H1 (cell line): ENCODE measurements around the gene TNFRSF6B. TPM values are rescaled to one million over a fixed set of nuclear protein-coding genes. Genes with fewer than 3 reads are reported as not detected.

Source experiments
- CTCF ChIA-PET: fragments of 300-600 bp; sonication (Branson Sonifier 250); formaldehyde crosslinking; loops from one replicate; lab custom pipeline; 2021; ENCODE audit not compliant: partially characterized antibody; lab: Charles Lee
- POLR2A ChIA-PET: fragments of 300-600 bp; sonication (Branson Sonifier 250); formaldehyde crosslinking; loops from one replicate; lab custom pipeline; 2021; ENCODE audit warnings: inconsistent platforms; ENCODE audit not compliant: partially characterized antibody; lab: Charles Lee
- DNase-seq, 2 experiments: peaks; one replicate each; pipeline versions ENCODE4 v3.0.0 to v3.0.0-alpha.2; 2010 to 2022; ENCODE audit warnings: low spot score in 2 of 2, low read depth in 1 of 2, mixed read lengths in 1 of 2
- FAIRE-seq: peaks from 2 replicates; lab custom pipeline; 2011; peaks lifted over from hg19 to GRCh38; lab: Jason Lieb, UNC
- H2AFZ ChIP-seq: 2 replicates; pipeline ENCODE4 v1.8.1; 2012; ENCODE audit warnings: low read length, inconsistent platforms
- H2AK5ac ChIP-seq: 2 replicates; pipeline ENCODE4 v1.6.1; 2013; ENCODE audit warnings: low read depth, low read length
- H2BK120ac ChIP-seq: replicated peaks from 2 replicates; pipeline ENCODE3; 2013; ENCODE audit warnings: low read depth, low read length, inconsistent platforms
- H2BK12ac ChIP-seq: 2 replicates; pipeline ENCODE4 v1.6.1; 2013; ENCODE audit warnings: low read depth, low read length
- H2BK15ac ChIP-seq: 2 replicates; pipeline ENCODE4 v1.6.1; 2013; ENCODE audit warnings: low read length
- H2BK20ac ChIP-seq: 2 replicates; pipeline ENCODE4 v1.6.1; 2013; ENCODE audit warnings: low read length
- H2BK5ac ChIP-seq: 2 replicates; pipeline ENCODE4 v1.6.1; 2013; ENCODE audit warnings: low read depth, low read length
- H3K14ac ChIP-seq: 2 replicates; pipeline ENCODE4 v1.6.1; 2013; ENCODE audit warnings: inconsistent platforms; ENCODE audit not compliant: insufficient read length
- H3K18ac ChIP-seq: 2 replicates; pipeline ENCODE4 v1.6.1; 2013; ENCODE audit warnings: low read length; ENCODE audit errors: extremely low read depth
- H3K23ac ChIP-seq: 2 replicates; pipeline ENCODE4 v1.6.1; 2013; ENCODE audit warnings: inconsistent platforms; ENCODE audit not compliant: insufficient read length
- H3K23me2 ChIP-seq: 2 replicates; pipeline ENCODE4 v1.6.1; 2013; ENCODE audit warnings: low read depth, low read length
- H3K27ac ChIP-seq: 2 replicates; pipeline ENCODE4 v1.6.1; 2011; ENCODE audit warnings: low read depth, low read length, inconsistent platforms
- H3K27me3 ChIP-seq, 4 experiments: replicated peaks in 1 of 4; 1 replicate in 1 of 4; 2 replicates in 3 of 4; pipeline versions ENCODE4 v1.6.1 to v1.8.1; 2011 to 2013; ENCODE audit warnings: low read length in 3 of 4, mild to moderate bottlenecking in 3 of 4, inconsistent platforms in 2 of 4, mixed read lengths in 2 of 4, moderate library complexity in 1 of 4; ENCODE audit not compliant: control insufficient read depth in 3 of 4, insufficient read depth in 3 of 4; ENCODE audit errors: extremely low read depth in 1 of 4
- H3K36me3 ChIP-seq, 4 experiments: 2 replicates each; pipeline versions ENCODE4 v1.6.1 to v1.8.1; 2011 to 2013; ENCODE audit warnings: mild to moderate bottlenecking in 4 of 4, low read length in 3 of 4, moderate library complexity in 2 of 4, control low read depth in 1 of 4, inconsistent platforms in 1 of 4; ENCODE audit not compliant: insufficient read depth in 4 of 4, control insufficient read depth in 2 of 4
- H3K4ac ChIP-seq: replicated peaks from 2 replicates; pipeline ENCODE3; 2013; ENCODE audit warnings: low read length, low read depth, mixed read lengths, inconsistent platforms; ENCODE audit not compliant: insufficient read length
- H3K4me1 ChIP-seq, 4 experiments: replicated peaks in 1 of 4; 1 replicate in 1 of 4; 2 replicates in 3 of 4; pipeline versions ENCODE4 v1.6.1 to v1.8.1; 2011 to 2013; ENCODE audit warnings: low read length in 3 of 4, inconsistent platforms in 2 of 4, mixed read lengths in 1 of 4; ENCODE audit not compliant: insufficient read depth in 4 of 4, control insufficient read depth in 3 of 4
- H3K4me2 ChIP-seq, 2 experiments: 2 replicates each; pipeline versions ENCODE4 v1.6.1 to v1.8.1; 2011 to 2013; ENCODE audit warnings: low read depth in 2 of 2, low read length in 2 of 2, control low read depth in 1 of 2, inconsistent platforms in 1 of 2, mild to moderate bottlenecking in 1 of 2; ENCODE audit not compliant: insufficient read depth in 1 of 2
- H3K4me3 ChIP-seq, 4 experiments: fragments of 200-600, 300-600 bp in 1 of 4; sonication (generic), shearing (Covaris generic), sonication (Bioruptor Twin) in 1 of 4; 2 replicates each; pipeline versions ENCODE4 v1.5.1 to v1.8.1; 2011 to 2016; ENCODE audit warnings: low read length in 4 of 4, low read depth in 3 of 4, control low read depth in 2 of 4, inconsistent platforms in 2 of 4, mild to moderate bottlenecking in 2 of 4, mixed read lengths in 1 of 4, moderate library complexity in 1 of 4; ENCODE audit not compliant: insufficient read depth in 2 of 4; ENCODE audit errors: extremely low read depth in 1 of 4
- H3K56ac ChIP-seq: replicated peaks from 2 replicates; pipeline ENCODE3; 2013; ENCODE audit warnings: low read depth, mild to moderate bottlenecking, mixed read lengths, low read length, inconsistent platforms; ENCODE audit not compliant: insufficient read length
- H3K79me1 ChIP-seq: 2 replicates; pipeline ENCODE4 v1.6.1; 2013; ENCODE audit warnings: low read depth, low read length, control low read depth
- H3K79me2 ChIP-seq, 2 experiments: 2 replicates each; pipeline versions ENCODE4 v1.6.1 to v1.8.1; 2012 to 2013; ENCODE audit warnings: low read length in 2 of 2, mild to moderate bottlenecking in 2 of 2, inconsistent platforms in 1 of 2; ENCODE audit not compliant: insufficient read depth in 2 of 2, control insufficient read depth in 1 of 2
- H3K9ac ChIP-seq, 4 experiments: replicated peaks in 1 of 4; 1 replicate in 1 of 4; 2 replicates in 3 of 4; pipeline versions ENCODE4 v1.6.1 to v1.8.1; 2011 to 2013; ENCODE audit warnings: low read depth in 3 of 4, low read length in 3 of 4, control low read depth in 2 of 4, mild to moderate bottlenecking in 2 of 4, moderate library complexity in 2 of 4, inconsistent platforms in 1 of 4; ENCODE audit errors: extremely low read depth in 1 of 4
- H3K9me3 ChIP-seq, 2 experiments: 2 replicates each; pipeline versions ENCODE4 v1.6.1 to v1.8.1; 2012 to 2013; ENCODE audit warnings: mild to moderate bottlenecking in 2 of 2, moderate library complexity in 2 of 2, control low read depth in 1 of 2, inconsistent platforms in 1 of 2, low read depth in 1 of 2, low read length in 1 of 2, mixed read lengths in 1 of 2; ENCODE audit not compliant: insufficient read depth in 2 of 2
- H4K20me1 ChIP-seq, 2 experiments: replicated peaks in 1 of 2; 2 replicates each; pipeline versions ENCODE3 to v1.8.1; 2011 to 2013; ENCODE audit warnings: inconsistent platforms in 2 of 2, low read length in 2 of 2, mild to moderate bottlenecking in 1 of 2; ENCODE audit not compliant: insufficient read depth in 2 of 2, control insufficient read depth in 1 of 2
- H4K5ac ChIP-seq: 2 replicates; pipeline ENCODE4 v1.6.1; 2013; ENCODE audit warnings: low read length, low read depth, mixed read lengths, inconsistent platforms; ENCODE audit not compliant: insufficient read length
- H4K8ac ChIP-seq: 2 replicates; pipeline ENCODE4 v1.8.0; 2013; ENCODE audit warnings: mild to moderate bottlenecking, moderate library complexity, low read length, inconsistent platforms; ENCODE audit not compliant: insufficient read depth; ENCODE audit errors: extremely low read depth
- H4K91ac ChIP-seq: replicated peaks from 2 replicates; pipeline ENCODE3; 2013; ENCODE audit warnings: low read length, mixed read lengths, inconsistent platforms; ENCODE audit not compliant: insufficient read length
- CTBP2 ChIP-seq: IDR thresholded peaks from 2 replicates; pipeline ENCODE4 v1.7.0; 2011; ENCODE audit warnings: borderline replicate concordance, mild to moderate bottlenecking, moderate library complexity, mixed read lengths, low read length; ENCODE audit not compliant: insufficient read depth, insufficient read length
- EGR1 ChIP-seq: IDR thresholded peaks from 2 replicates; pipeline ENCODE4 v1.6.1; 2011; ENCODE audit warnings: low read depth, low read length, borderline replicate concordance
- SP1 ChIP-seq: IDR thresholded peaks from 2 replicates; pipeline ENCODE4 v1.6.1; 2011; ENCODE audit warnings: low read depth, low read length
- SUZ12 ChIP-seq: fragments of 200-600 bp; sonication (generic); IDR thresholded peaks from 2 replicates; pipeline ENCODE4 v1.6.1; 2012; ENCODE audit warnings: mild to moderate bottlenecking, inconsistent platforms, low read length, moderate library complexity, mixed read lengths
- TAF7 ChIP-seq: optimal IDR thresholded peaks from 2 replicates; pipeline ENCODE3; 2011; ENCODE audit warnings: low read depth, mild to moderate bottlenecking, inconsistent platforms, low read length, moderate library complexity, borderline replicate concordance
- USF2 ChIP-seq: IDR thresholded peaks from 2 replicates; pipeline ENCODE4 v1.6.1; 2011; ENCODE audit warnings: low read length, improper control_type of control experiment
- WGBS, 2 experiments: shearing (Covaris generic) in 1 of 2; methylation state at CpG; one replicate each; pipeline versions ENCODE4 v1.1.6 to v1.1.7; 2013 to 2015; ENCODE audit warnings: low lambda C conversion rate in 2 of 2, mixed read lengths in 2 of 2, inconsistent platforms in 1 of 2, low coverage in 1 of 2, missing lambda C conversion rate in 1 of 2; ENCODE audit not compliant: insufficient replicate concordance in 2 of 2, insufficient coverage in 1 of 2, insufficient read length in 1 of 2; ENCODE audit errors: extremely low coverage in 1 of 2, missing lambda C conversion rate in 1 of 2; 5-methylcytosine and 5-hydroxymethylcytosine counted together
- polyA plus RNA-seq, 7 experiments: library from polyadenylated mRNA; depleted of rRNA in 3 of 7; stranded (reverse) in 5 of 7; unstranded in 2 of 7; fragments of >200 nt in 5 of 7; fragments of 200-250 nt in 2 of 7; gene quantifications; 1 replicate in 5 of 7; 2 replicates in 1 of 7; 4 replicates in 1 of 7; pipeline versions ENCODE4 v1.2.1 to v1.2.3, GENCODE V29; 2011 to 2013; ENCODE audit warnings: missing spikeins in 2 of 7, mixed read lengths in 2 of 7
- total RNA-seq: library from RNA; stranded (reverse); fragmentation: NEBNext Ultra II Directional; extraction: Animal tissue kit (Norgen Biotek cat#: 25700); gene quantifications from 2 replicates; pipeline ENCODE4 v1.2.1, GENCODE V29; 2021

The TNFRSF6B gene
- total and polyA plus RNA-seq, 2 of the 8 experiments (the other 6 are each of a cell fraction or from before 2014, with no cell fraction given) = 3.1 TPM; not detected in 1

GRCh38 chr20:63703471-63703975 is 7.1 kb downstream of the TNFRSF6B start:
- CTCF ChIA-PET = interaction anchor here (0.8 to 1.4 kb wide), 2 partner anchors 72 to 277 kb away, joined by 3 to 4 read pairs; partner anchors contain the start of gene PRPF6
- 80% methylated on average over 15 of the region's 15 CpGs; no CpG with 5 or more reads in 1 of the 2 experiments for WGBS, 2 experiments
- no peak for DNase-seq

More at GRCh38 chr20:63703471-63703975, 7.1 kb downstream of the TNFRSF6B start:
- Histone ChIP-seq H3K79me2 (peaks cover 0 to 17% of the 10 kb centered on the region in 2 experiments; a peak in 3 of 4 replicates), H2BK20ac (no peak overlapping the region), H3K36me3 (peaks cover 3 to 18% (median 8%) of the 10 kb centered on the region in 4 experiments; a peak in 5 of 8 replicates), H3K9me3 (no peaks in the 10 kb centered on the region), H2AK5ac (no peak overlapping the region), H3K4ac (no peak overlapping the region), H3K14ac (no peak overlapping the region), H4K5ac (no peak overlapping the region), H3K4me3 (no peak overlapping the region), H3K18ac (no peak overlapping the region), H2AFZ (no peak overlapping the region), H3K4me1 (peaks cover 0 to 8% (median under 1%) of the 10 kb centered on the region in 4 experiments; a peak in 5 of 7 replicates), H3K9ac (no peak overlapping the region), H2BK120ac (no peak overlapping the region), H2BK5ac (no peak overlapping the region), H4K20me1 (peaks cover 8 to 15% of the 10 kb centered on the region in 2 experiments), H3K79me1 (peaks cover 6% of the 10 kb centered on the region; the same call in 1 of the 2 replicates), H3K56ac (no peak overlapping the region), H3K23ac (no peak overlapping the region), H2BK12ac (no peak overlapping the region), H4K91ac (no peak overlapping the region), H3K27ac (no peak overlapping the region), H3K23me2 (peaks cover 4% of the 10 kb centered on the region; the same call in 1 of the 2 replicates), H4K8ac (no peak overlapping the region; the same call in 1 of the 2 replicates), H3K27me3 (no peaks in the 10 kb centered on the region), H2BK15ac (no peak overlapping the region), H3K4me2 (no peak overlapping the region)
- POLR2A ChIA-PET = interaction anchor here (0.9 to 4.7 kb wide), 13 partner anchors 7 to 163 kb away, joined by 3 to 49 read pairs (median 4); partner anchors contain the start of genes SLC2A4RG, TNFRSF6B and TPD52L2
- FAIRE-seq = no peak
- TF ChIP-seq USF2 = no peak
- TF ChIP-seq TAF7 = no peak
- TF ChIP-seq SUZ12 = no peak
- TF ChIP-seq SP1 = no peak
- TF ChIP-seq EGR1 = no peak
- no peak for TF ChIP-seq CTBP2
